Mesendoderm (in vitro differentiated cells): ENCODE data around the gene PCDHA8.
"Not testable (repeated sequence)": the region's sequence is repeated elsewhere in the genome, so short reads cannot be mapped to it uniquely, and the experiment has no call there.

ENCODE experiments used
- DNase-seq: peaks from one replicate; pipeline ENCODE4 v3.0.0; 2013
- H2AK5ac ChIP-seq: 2 replicates; pipeline ENCODE4 v1.6.1; 2013; ENCODE audit warnings: low read length, inconsistent platforms
- H2BK120ac ChIP-seq: 2 replicates; pipeline ENCODE4 v1.6.1; 2013; ENCODE audit warnings: low read depth, mild to moderate bottlenecking, low read length, moderate library complexity, mixed read lengths
- H2BK15ac ChIP-seq: replicated peaks from 2 replicates; pipeline ENCODE4 v1.6.1; 2013; ENCODE audit warnings: low read depth, mild to moderate bottlenecking, moderate library complexity
- H2BK5ac ChIP-seq: 2 replicates; pipeline ENCODE4 v1.6.1; 2013; ENCODE audit warnings: low read length, inconsistent platforms
- H3K18ac ChIP-seq: 2 replicates; pipeline ENCODE4 v1.6.1; 2013; ENCODE audit warnings: mild to moderate bottlenecking, low read length, mixed read lengths
- H3K23ac ChIP-seq: one replicate; pipeline ENCODE4 v1.6.1; 2013; ENCODE audit warnings: low read length
- H3K27ac ChIP-seq: 2 replicates; pipeline ENCODE4 v1.5.1; 2013; ENCODE audit warnings: low read depth, mild to moderate bottlenecking, inconsistent platforms, low read length, moderate library complexity
- H3K27me3 ChIP-seq: 2 replicates; pipeline ENCODE4 v1.6.1; 2013; ENCODE audit warnings: low read length, control low read depth, mild to moderate bottlenecking, inconsistent platforms; ENCODE audit not compliant: insufficient read depth, poor library complexity
- H3K36me3 ChIP-seq: 2 replicates; pipeline ENCODE4 v1.6.1; 2013; ENCODE audit warnings: low read length, inconsistent platforms; ENCODE audit not compliant: control insufficient read depth, insufficient read depth
- H3K4ac ChIP-seq: one replicate; pipeline ENCODE4 v1.6.1; 2013; ENCODE audit warnings: low read depth, mild to moderate bottlenecking, low read length, moderate library complexity
- H3K4me1 ChIP-seq: 2 replicates; pipeline ENCODE4 v1.6.1; 2013; ENCODE audit warnings: low read depth, low read length, inconsistent platforms; ENCODE audit not compliant: control insufficient read depth
- H3K4me2 ChIP-seq: 2 replicates; pipeline ENCODE4 v1.6.1; 2013; ENCODE audit warnings: low read length
- H3K4me3 ChIP-seq: 2 replicates; pipeline ENCODE4 v1.5.1; 2013; ENCODE audit warnings: mild to moderate bottlenecking, low read length
- H3K56ac ChIP-seq: one replicate; pipeline ENCODE4 v1.6.1; 2013; ENCODE audit warnings: low read length
- H3K79me1 ChIP-seq: 2 replicates; pipeline ENCODE4 v1.6.1; 2013; ENCODE audit warnings: low read length, inconsistent platforms
- H3K79me2 ChIP-seq: 2 replicates; pipeline ENCODE4 v1.6.1; 2013; ENCODE audit warnings: mild to moderate bottlenecking, low read length; ENCODE audit not compliant: control insufficient read depth, insufficient read depth
- H3K9ac ChIP-seq: 2 replicates; pipeline ENCODE4 v1.6.1; 2013; ENCODE audit warnings: low read length, inconsistent platforms
- H4K5ac ChIP-seq: one replicate; pipeline ENCODE4 v1.6.1; 2013; ENCODE audit warnings: low read length
- H4K8ac ChIP-seq: one replicate; pipeline ENCODE4 v1.6.1; 2013; ENCODE audit warnings: low read depth, mild to moderate bottlenecking, control low read depth, low read length, moderate library complexity
- WGBS: extraction: QIAGEN DNeasy Blood & Tissue Kit; methylation state at CpG from one replicate; pipeline ENCODE4 v1.1.7; 2013; ENCODE audit warnings: low lambda C conversion rate, missing lambda C conversion rate; ENCODE audit not compliant: insufficient coverage; ENCODE audit errors: extremely low coverage; 5-methylcytosine and 5-hydroxymethylcytosine counted together

PCDHA8 gene

DNA sequence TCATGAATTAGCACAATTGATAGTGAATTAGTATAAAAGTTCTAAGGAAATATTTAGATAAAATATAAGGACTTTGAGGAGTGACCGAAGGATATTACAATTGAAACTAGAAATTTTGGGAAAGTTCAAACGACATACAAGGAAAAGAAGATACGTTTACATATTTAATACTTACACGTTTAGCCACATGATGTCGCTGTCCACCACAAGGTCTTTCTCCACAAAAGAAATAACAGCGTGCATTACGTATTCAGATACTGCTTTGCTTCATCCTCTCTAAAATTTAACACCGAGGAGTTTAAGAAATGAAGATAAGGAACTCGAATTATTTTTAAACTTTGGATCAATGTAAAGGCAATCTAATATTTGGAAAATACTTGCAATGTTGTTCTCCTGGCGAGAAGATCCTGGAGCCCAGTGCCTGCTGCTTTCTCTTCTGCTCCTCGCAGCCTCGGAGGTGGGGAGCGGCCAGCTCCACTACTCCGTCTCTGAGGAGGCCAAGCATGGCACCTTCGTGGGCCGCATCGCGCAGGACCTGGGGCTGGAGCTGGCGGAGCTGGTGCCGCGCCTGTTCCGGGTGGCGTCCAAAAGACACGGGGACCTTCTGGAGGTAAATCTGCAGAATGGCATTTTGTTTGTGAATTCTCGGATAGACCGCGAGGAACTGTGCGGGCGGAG is 40.0 kb upstream of the PCDHA8 start, which contains the start of gene PCDHA3:
Gene PCDHA3, plus strand, starts transcription at position 242 of the 678 bp plus-strand sequence.
- Histone ChIP-seq H4K8ac (no peak within 1 kb of the TSS), H3K4ac (no peak within 1 kb of the TSS), H3K4me1 (no peaks in the 10 kb centered on the region), H2BK5ac (no peak within 1 kb of the TSS), H4K5ac (no peak within 1 kb of the TSS), H3K36me3 (no peaks in the 10 kb centered on the region), H3K27ac (no peak within 1 kb of the TSS), H2BK120ac (no peak within 1 kb of the TSS), H3K4me2 (no peak within 1 kb of the TSS), H3K4me3 (no peak within 1 kb of the TSS), H2AK5ac (no peak within 1 kb of the TSS), H3K27me3 (no peaks in the 10 kb centered on the region), H3K79me2 (no peaks in the 10 kb centered on the region), H3K18ac (no peak within 1 kb of the TSS), H2BK15ac (no peak within 1 kb of the TSS), H3K9ac (no peak within 1 kb of the TSS), H3K23ac (no peak within 1 kb of the TSS), H3K56ac (no peak within 1 kb of the TSS), H3K79me1 (no peaks in the 10 kb centered on the region)
- WGBS = no CpG with 5 or more reads among the region's 29 CpGs
- peak; percentile 7 for DNase-seq

DNA sequence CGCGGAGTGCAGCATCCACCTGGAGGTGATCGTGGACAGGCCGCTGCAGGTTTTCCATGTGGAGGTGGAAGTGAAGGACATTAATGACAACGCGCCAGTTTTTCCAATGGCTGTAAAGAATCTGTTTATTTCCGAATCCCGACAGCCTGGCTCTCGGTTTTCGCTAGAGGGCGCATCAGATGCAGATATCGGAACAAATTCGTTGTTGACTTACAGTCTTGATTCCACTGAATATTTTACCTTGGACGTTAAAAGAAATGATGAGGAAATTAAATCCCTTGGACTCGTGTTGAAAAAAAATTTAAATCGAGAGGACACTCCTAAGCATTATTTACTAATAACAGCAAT is 39.5 kb upstream of the PCDHA8 start:
- Histone ChIP-seq H3K79me1 (no peaks in the 10 kb centered on the region), H3K4me1 (no peaks in the 10 kb centered on the region), H3K4me2 (no peak overlapping the region), H2BK5ac (no peak overlapping the region), H4K8ac (no peak overlapping the region), H3K4ac (no peak overlapping the region), H3K9ac (no peak overlapping the region), H4K5ac (no peak overlapping the region), H3K4me3 (no peak overlapping the region), H3K79me2 (no peaks in the 10 kb centered on the region), H3K18ac (no peak overlapping the region), H3K36me3 (no peaks in the 10 kb centered on the region), H2AK5ac (no peak overlapping the region), H3K27ac (no peak overlapping the region), H3K56ac (no peak overlapping the region), H3K27me3 (no peaks in the 10 kb centered on the region), H3K23ac (no peak overlapping the region), H2BK120ac (no peak overlapping the region), H2BK15ac (no peak overlapping the region)
- no peak for DNase-seq
- WGBS = no CpG with 5 or more reads among the region's 16 CpGs

GRCh38 chr5:140802381-140802780 is 38.6 kb upstream of the PCDHA8 start:
- H3K4me1 ChIP-seq, H3K56ac ChIP-seq, DNase-seq, H3K27ac ChIP-seq, H3K27me3 ChIP-seq, H3K18ac ChIP-seq, H3K4ac ChIP-seq, H3K79me1 ChIP-seq, H4K8ac ChIP-seq, H2BK5ac ChIP-seq, H3K36me3 ChIP-seq, H3K4me2 ChIP-seq, H3K79me2 ChIP-seq, H3K23ac ChIP-seq, H4K5ac ChIP-seq, H2AK5ac ChIP-seq, H3K9ac ChIP-seq, H2BK120ac ChIP-seq, H3K4me3 ChIP-seq, H2BK15ac ChIP-seq: not testable (repeated sequence)
- WGBS = no CpG with 5 or more reads among the region's 45 CpGs

- Histone ChIP-seq H2BK15ac (no peak overlapping the region), H3K4me1 (no peaks in the 10 kb centered on the region), H3K56ac (no peak overlapping the region), H3K79me2 (no peaks in the 10 kb centered on the region), H2AK5ac (no peak overlapping the region), H3K4me3 (no peak overlapping the region), H3K36me3 (no peaks in the 10 kb centered on the region), H3K79me1 (no peaks in the 10 kb centered on the region), H3K18ac (no peak overlapping the region), H2BK120ac (no peak overlapping the region), H3K27me3 (no peaks in the 10 kb centered on the region), H3K27ac (no peak overlapping the region), H4K8ac (no peak overlapping the region), H3K4ac (no peak overlapping the region), H3K9ac (no peak overlapping the region), H3K23ac (no peak overlapping the region), H2BK5ac (no peak overlapping the region), H3K4me2 (no peak overlapping the region), H4K5ac (no peak overlapping the region)
- no CpG with 5 or more reads among the region's 53 CpGs for WGBS
- DNase-seq = no peak
These were observed 38.2 kb upstream of the PCDHA8 start for GRCh38 chr5:140802781-140803271.

DNA sequence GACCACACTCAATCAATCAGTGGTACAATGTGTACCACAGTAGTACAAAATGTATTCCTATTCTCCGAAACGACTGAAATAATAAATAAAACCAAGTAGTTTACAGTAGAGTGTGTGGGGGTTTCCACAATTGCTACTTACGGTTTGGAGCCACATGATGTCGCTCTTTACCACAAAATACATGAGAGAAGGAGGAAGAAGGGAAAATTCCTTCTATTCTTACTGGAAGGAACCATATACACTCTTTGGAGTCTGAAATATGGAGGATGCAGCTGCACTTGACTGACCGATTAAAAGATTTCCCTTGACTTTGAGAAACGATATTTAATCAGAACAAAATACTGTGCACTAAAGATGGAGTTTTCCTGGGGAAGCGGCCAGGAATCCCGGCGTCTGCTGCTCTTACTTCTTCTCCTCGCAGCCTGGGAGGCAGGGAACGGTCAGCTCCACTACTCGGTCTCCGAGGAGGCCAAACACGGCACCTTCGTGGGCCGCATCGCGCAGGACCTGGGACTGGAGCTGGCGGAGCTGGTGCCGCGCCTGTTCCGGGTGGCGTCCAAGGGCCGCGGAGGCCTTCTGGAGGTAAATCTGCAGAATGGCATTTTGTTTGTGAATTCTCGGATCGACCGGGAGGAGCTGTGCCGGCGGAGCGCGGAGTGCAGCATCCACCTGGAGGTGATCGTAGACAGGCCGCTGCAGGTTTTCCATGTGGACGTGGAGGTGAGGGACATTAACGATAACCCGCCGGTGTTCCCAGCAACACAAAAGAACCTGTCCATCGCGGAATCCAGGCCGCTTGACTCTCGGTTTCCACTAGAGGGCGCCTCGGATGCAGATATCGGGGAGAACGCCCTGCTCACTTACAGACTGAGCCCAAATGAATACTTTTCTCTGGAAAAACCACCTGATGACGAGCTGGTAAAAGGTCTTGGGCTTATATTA is 33.9 kb upstream of the PCDHA8 start, which contains the start of gene PCDHA4:
Gene PCDHA4, plus strand, starts transcription at position 235 of the 942 bp plus-strand sequence.
- Histone ChIP-seq H3K18ac (no peak within 1 kb of the TSS), H3K36me3 (no peaks in the 10 kb centered on the region), H2AK5ac (no peak within 1 kb of the TSS), H4K5ac (no peak within 1 kb of the TSS), H3K4me2 (peak within 1 kb of the TSS; percentile 71), H3K56ac (peak within 1 kb of the TSS; percentile 95), H2BK15ac (no peak within 1 kb of the TSS), H2BK5ac (no peak within 1 kb of the TSS), H3K79me1 (no peaks in the 10 kb centered on the region), H3K27me3 (no peaks in the 10 kb centered on the region), H3K4me3 (peak within 1 kb of the TSS; percentile 75), H3K27ac (no peak within 1 kb of the TSS), H3K9ac (peak within 1 kb of the TSS; percentile 90), H3K79me2 (no peaks in the 10 kb centered on the region), H2BK120ac (no peak within 1 kb of the TSS), H3K4me1 (no peaks in the 10 kb centered on the region), H4K8ac (no peak within 1 kb of the TSS), H3K23ac (no peak within 1 kb of the TSS), H3K4ac (no peak within 1 kb of the TSS)
- WGBS = no CpG with 5 or more reads among the region's 47 CpGs
- DNase-seq = peak; percentile 78
